ENCODE results near the gene SLC23A2. TPM values are rescaled to one million over a fixed set of nuclear protein-coding genes. Genes with fewer than 3 reads are reported as not detected.

The SLC23A2 gene
- total RNA-seq, 1 donor from 2014 or later = 20.6 TPM

GRCh38 chr20:4828830-4829513 is 172.3 kb downstream of the SLC23A2 start:
- no peak for DNase-seq (ENCODE audit: extremely low read depth, low read depth, low spot score)

GRCh38 chr20:4821590-4821989 is 179.7 kb downstream of the SLC23A2 start:
- DNase-seq (ENCODE audit: extremely low read depth, low read depth, low spot score) = no peak

GRCh38 chr20:4820806-4821518 is 180.3 kb downstream of the SLC23A2 start:
- no peak for DNase-seq (ENCODE audit: extremely low read depth, low read depth, low spot score)

DNA sequence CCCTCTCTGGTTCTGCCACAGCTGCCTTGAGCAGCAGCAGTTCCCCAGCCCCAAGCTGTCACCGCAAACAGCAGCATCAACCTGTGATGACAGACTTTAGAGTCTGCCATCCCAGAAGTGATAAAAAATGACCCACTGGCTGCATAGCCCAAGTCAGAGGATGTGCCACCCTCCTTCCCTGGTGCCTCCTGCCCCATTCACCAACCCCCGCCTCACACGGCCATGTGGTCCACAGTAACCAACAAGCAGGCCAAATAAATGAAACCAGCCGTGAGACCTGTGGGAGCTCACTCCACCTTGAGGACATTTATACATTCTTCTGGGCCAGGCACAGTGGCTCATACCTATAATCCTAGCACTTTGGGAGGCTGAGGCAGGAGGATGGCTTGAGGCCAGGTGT is 181.4 kb downstream of the SLC23A2 start:
- DNase-seq (ENCODE audit: extremely low read depth, low read depth, low spot score) = no peak

DNA sequence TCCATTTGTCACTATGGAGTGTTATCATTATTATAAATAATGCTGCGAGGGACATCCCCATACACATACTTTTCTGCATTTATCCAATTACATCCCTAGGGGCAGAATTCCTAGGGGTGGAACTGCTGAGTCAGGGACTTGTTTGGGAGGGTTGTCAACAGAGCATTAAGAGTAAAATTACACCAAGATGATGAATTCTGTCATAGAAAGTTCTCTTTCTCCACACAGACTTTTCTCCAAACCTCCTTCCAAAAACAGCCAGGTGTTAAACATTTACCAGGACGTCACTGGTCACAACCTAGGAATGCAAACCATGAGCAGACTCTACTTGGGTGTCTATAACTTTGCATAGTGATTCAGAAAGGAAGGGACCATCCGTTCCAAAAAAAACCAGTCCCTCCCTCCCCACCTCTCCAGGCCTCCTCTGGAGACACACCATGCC is 184.1 kb downstream of the SLC23A2 start:
- DNase-seq (ENCODE audit: extremely low read depth, low read depth, low spot score) = no peak

DNA sequence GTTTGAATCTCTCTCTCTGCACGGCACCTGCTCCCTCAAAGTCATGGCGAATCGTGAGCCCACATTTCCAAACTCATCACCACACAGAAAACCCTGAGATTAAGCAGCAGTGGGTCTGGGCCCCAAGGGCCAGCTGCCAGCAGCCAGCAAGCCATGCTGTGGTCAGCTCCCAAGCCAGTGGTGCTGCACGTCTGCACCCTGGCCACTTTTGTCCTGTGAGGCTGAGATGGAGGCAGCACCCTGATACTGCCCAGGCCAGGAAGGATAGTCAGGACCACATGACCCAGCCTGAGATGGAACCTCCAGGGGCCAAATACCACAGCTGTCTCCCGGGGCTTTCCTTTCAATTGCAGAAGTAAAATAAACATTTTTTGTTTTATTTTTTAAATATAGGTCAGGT is 185.7 kb downstream of the SLC23A2 start:
- DNase-seq (ENCODE audit: extremely low read depth, low read depth, low spot score) = no peak

GRCh38 chr20:4814696-4815252 is 186.5 kb downstream of the SLC23A2 start:
- no peak for DNase-seq (ENCODE audit: extremely low read depth, low read depth, low spot score)

GRCh38 chr20:4813863-4814695 is 187.2 kb downstream of the SLC23A2 start:
- peak; percentile 66 for DNase-seq (ENCODE audit: extremely low read depth, low read depth, low spot score)

- no peak for DNase-seq (ENCODE audit: extremely low read depth, low read depth, low spot score)
Measured at GRCh38 chr20:4813076-4813862, 188.0 kb downstream of the SLC23A2 start.

- DNase-seq (ENCODE audit: extremely low read depth, low read depth, low spot score) = no peak
Measured at GRCh38 chr20:4812641-4813075, 188.7 kb downstream of the SLC23A2 start.

DNA sequence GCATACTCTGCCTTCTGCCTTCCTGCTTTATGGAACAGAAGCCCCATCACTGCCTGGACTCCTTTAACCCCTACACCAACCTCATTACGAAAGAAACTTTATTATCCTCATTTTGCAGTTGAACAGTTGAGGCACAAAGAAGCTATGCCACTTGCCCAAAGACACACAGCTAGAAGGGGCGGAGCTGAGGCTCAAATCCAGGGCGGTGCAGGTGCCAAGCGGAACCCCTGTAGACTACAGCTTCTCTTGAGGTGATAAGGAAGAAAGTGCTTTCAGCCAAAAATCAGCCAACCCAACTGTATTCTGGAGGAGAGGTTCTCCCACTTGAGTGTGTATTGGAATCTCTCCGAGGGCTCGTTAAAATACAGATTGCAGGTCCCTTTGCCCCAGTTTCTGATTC is 189.1 kb downstream of the SLC23A2 start:
- DNase-seq (ENCODE audit: extremely low read depth, low read depth, low spot score) = no peak

DNA sequence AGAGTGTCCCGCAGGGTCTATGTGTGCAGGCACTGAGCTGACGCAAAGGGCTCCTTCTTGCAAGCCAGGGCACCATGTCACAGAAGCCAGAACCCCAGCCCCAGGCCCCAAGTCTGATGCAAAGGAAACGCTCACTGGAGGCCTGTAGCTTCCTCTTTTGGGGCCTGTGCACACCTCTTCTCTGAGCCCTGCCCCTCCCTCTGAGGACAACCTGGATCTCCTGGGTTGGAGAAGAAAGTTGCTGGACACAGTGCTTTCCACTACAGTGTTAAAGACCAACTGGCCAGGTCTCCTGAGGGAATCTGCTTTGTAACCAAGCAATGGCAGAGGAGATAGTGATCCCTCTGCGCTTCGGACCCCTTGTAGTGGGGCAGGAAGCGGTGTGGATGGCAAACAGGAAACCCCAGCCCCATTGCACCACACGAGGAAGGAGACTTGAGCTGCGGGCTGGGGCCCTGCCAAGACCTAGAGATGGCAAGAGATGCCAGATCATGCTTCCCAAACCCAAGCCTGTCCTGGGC is 189.6 kb downstream of the SLC23A2 start:
- DNase-seq (ENCODE audit: extremely low read depth, low read depth, low spot score) = no peak

- DNase-seq (ENCODE audit: extremely low read depth, low read depth, low spot score) = no peak
Measured at GRCh38 chr20:4811257-4811656, 190.1 kb downstream of the SLC23A2 start.

DNA sequence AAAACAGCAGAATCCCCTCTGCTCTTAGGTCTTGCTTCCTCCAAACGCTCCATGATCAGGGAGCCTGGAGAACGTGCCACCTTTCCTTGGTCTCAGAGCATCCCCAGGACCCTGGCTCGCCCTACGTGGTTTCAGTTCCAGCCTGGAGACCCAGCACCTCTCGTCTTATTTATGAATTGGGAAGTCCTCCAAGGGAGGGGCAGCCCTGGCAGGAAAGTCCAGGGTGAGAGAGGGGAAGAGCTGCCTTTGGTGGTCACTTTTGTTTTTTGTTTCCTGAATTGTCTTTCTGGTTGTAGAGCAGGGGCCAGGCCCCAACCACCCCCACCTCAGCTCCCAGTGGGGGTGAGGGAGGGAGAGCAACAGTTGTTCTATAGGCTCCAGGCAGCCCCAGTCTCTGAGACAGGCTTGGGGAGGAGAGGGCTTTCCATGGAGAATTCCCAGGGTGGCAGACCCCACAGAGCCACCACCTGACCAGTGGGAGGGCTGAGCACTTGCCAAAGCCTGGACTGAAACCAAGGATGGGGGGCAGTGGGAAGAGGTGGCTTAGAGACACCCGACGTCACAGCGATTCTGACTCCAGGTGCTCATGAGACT is 190.8 kb downstream of the SLC23A2 start:
- DNase-seq (ENCODE audit: extremely low read depth, low read depth, low spot score) = no peak

DNA sequence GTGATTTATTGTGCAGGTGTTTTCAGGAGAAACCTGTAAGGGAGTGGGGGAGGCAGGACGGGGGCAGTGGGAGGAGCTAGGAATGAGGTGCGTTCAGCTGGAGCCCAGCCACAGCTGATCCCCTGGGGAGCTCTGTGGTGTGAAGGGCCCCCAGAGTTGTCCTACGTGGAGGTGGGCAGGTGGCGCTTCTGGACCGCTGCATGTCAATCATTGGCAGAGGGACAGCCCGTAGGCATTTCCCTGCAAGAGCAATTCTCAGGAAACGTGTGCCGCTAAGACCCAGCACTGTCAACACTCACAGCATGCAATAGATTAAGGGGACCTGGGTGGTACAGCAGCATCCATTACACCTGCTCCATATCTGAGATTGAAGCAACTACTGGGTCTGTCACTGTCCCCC is 191.6 kb downstream of the SLC23A2 start:
- no peak for DNase-seq (ENCODE audit: extremely low read depth, low read depth, low spot score)

- no peak for DNase-seq (ENCODE audit: extremely low read depth, low read depth, low spot score)
Measured at GRCh38 chr20:4808872-4809271, 192.4 kb downstream of the SLC23A2 start.

GRCh38 chr20:4805663-4806449 is 195.5 kb downstream of the SLC23A2 start:
- DNase-seq (ENCODE audit: extremely low read depth, low read depth, low spot score) = no peak

DNA sequence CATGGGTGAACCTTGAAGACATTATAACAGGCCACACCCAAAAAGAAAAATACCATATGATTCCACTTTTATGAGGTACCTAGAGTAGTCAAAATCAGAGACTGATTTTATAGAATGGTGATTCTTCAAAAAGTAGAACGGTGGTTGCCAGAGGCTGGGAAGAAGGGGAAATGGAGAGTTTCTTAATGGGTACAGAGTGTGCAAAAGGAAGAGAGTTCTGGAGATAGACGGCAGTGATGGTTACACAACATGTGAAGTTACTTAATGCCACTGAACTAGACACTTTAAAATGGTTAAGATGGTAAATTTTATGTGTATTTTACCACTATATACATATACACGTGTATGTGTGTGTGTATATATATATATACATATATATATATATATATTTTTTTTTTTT is 198.8 kb downstream of the SLC23A2 start:
- no peak for DNase-seq (ENCODE audit: extremely low read depth, low read depth, low spot score)

Measured in glomerular endothelial cell (primary cell).